ENCODE data around the gene SPTBN1. TPM values are rescaled to one million over a fixed set of nuclear protein-coding genes. Genes with fewer than 3 reads are reported as not detected.

Gene SPTBN1
- total RNA-seq, 2 experiments from 2014 or later = 87.0 to 88.3 TPM

DNA sequence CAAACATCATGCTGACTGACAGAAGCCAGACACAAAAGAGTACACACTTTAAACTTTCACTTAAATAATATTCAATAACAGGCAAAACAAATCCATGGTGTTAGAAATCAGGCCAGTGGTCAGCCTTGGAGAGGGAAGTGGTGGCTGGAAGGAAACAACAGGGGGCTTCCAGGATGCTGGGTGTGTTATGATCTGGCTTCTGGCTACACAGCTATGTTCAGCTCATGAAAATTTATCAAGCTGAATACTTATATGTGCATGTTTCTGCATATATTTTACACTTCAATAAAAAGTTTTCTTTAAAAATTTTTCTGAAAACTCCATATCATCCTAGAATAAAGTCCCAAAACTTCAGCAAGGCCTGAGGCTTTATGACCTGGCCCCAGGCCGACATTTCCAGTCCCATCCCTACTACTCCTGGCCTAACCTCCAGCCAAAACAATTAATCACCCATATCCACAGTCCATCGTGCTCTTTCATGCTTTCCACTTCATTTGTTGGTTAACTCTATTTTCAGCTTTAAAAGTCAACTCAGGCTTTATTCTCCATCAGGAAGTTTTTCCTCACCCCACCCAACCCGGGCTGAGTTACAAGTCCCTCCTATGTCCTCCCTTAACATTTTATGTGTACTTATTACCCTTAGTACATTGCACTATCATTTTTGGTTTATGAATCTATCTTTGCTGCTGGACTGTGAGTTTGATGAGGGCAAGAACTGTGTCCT is 27.9 kb upstream of the SPTBN1 start:
- H3K27ac Mint-ChIP-seq = no peak overlapping the region
- no peaks in the 10 kb centered on the region for H3K36me3 Mint-ChIP-seq
- no peaks in the 10 kb centered on the region for H3K27me3 Mint-ChIP-seq
- H3K9me3 Mint-ChIP-seq = no peaks in the 10 kb centered on the region
- no peak for DNase-seq
- no peak overlapping the region for H3K4me3 Mint-ChIP-seq
- H3K4me1 Mint-ChIP-seq = peaks cover 6% of the 10 kb centered on the region

DNA sequence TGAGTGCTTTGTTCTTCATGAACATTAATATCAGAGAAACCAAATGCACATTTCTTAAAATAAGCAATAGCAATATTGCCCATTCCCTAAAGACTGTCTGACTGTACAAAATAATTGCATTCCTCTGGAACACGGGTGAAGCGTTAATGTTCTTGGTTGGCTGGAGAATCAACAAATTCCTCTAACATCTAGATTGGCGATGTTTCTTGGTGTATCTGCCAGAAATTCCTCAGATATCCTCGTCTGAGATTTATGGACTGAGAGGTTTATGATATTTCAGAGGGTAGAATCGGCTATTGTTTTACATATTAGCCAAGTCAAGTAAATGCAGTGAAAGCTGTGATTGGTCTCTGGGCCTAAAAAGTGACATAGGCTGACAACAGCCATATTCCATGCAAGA is 27.1 kb upstream of the SPTBN1 start:
- no peak overlapping the region for H3K4me3 Mint-ChIP-seq
- H3K9me3 Mint-ChIP-seq = no peaks in the 10 kb centered on the region
- no peaks in the 10 kb centered on the region for H3K27me3 Mint-ChIP-seq
- H3K27ac Mint-ChIP-seq = no peak overlapping the region
- no peaks in the 10 kb centered on the region for H3K36me3 Mint-ChIP-seq
- peaks cover 6% of the 10 kb centered on the region for H3K4me1 Mint-ChIP-seq
- DNase-seq = no peak

DNA sequence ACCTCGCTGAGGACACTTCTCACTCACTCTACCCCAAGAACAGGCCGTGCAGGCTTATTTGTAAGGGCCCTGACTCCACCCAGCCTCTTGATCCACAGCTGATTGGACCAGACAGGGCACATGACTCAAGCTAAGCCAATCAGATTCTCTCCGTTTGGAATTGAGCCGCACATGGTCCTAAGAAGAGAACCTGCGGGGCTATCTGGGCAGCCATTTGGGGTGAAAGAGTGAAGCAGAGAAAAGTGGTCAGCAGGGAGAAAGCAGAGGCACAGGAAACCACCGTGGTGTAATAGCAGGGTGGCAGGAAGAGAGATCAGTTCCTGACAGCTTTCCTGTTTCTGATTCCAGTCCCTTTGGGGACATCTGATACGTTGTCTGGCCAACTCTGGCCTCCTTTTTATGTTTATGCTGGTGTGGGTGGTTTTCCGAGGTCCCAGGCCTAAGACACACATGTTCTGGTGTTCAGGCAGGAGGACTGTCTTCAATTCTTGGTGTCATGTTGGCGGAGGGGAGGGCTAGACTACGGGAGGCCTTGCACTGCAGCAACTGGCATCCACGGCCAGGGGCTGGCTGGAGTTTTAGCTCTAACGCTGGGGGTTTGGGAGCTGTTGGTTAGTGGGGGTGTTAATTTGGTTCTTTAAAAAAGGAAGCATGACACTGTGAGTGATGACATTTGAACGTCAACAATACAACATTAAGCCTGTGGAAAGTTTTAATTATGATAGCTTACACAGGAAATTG is 26.1 kb upstream of the SPTBN1 start:
- no peak for DNase-seq
- H3K27ac Mint-ChIP-seq = no peak overlapping the region

DNA sequence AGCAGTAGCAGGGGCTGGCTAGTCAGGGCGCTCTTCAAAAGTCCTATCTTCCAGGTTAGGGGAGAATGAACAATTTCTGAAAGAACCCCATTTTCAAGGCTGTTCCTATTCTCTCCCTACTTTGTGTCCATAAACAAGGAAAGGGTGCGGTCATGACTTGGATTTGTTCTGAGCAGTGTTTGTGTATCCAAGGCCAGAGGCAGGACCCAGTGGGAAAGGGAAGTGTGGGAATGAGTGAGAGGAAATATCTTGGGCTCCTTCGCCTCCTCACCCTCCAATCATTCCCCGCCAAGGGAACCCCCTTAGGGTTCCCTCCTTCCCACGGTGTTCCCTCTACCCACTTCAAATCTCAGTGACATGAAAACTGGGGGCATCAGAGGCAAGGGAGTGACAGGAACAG is 25.5 kb upstream of the SPTBN1 start:
- Mint-ChIP-seq H3K9me3 (no peaks in the 10 kb centered on the region), H3K36me3 (no peaks in the 10 kb centered on the region), H3K27me3 (no peaks in the 10 kb centered on the region), H3K4me1 (peaks cover 6% of the 10 kb centered on the region), H3K27ac (no peak overlapping the region), H3K4me3 (no peak overlapping the region)
- no peak for DNase-seq

More for the DNA sequence above, 26.1 kb upstream of the SPTBN1 start:
- no peak overlapping the region for H3K4me3 Mint-ChIP-seq
- peaks cover 6% of the 10 kb centered on the region for H3K4me1 Mint-ChIP-seq
- no peaks in the 10 kb centered on the region for H3K36me3 Mint-ChIP-seq
- no peaks in the 10 kb centered on the region for H3K9me3 Mint-ChIP-seq
- H3K27me3 Mint-ChIP-seq = no peaks in the 10 kb centered on the region

DNA sequence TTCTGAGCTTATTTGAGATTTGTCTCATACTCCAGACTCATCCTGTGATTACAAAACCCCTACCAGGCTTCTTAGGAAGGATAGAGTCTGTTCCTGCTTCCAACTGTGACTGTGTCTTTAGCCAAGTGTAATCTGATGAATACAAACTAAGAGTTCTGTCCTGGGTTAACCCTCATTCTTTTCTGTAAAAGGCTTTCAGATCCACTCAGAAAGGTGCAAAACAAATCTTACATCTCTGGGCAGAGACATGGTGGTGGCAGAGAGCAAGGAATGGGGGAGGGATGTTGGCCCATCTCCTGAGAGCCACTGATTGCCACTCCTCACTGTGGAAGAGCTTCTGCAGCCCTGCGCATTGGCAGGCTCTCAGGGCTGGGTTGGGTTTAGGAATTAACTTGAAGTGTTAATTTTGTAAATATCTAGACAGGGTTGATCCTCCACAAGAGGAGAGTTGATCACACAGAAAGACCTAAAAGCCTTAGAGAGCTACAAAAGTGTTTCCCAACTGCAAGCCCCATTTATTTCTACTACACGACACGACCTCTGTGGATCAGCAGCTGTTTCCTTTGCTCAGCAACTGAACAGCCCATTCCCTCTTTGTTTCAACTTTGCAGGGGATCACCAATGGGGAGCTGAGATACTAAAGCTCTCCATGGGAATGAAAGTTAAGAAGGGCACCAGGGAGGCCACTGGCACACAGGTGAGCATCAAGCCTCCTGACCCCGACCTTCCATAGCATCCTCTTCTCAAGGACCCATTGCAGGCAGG is 23.7 kb upstream of the SPTBN1 start:
- H3K36me3 Mint-ChIP-seq = no peaks in the 10 kb centered on the region
- no peak overlapping the region for H3K27ac Mint-ChIP-seq
- DNase-seq = no peak
- H3K4me1 Mint-ChIP-seq = peaks cover 6% of the 10 kb centered on the region
- no peak overlapping the region for H3K4me3 Mint-ChIP-seq
- no peaks in the 10 kb centered on the region for H3K27me3 Mint-ChIP-seq
- no peaks in the 10 kb centered on the region for H3K9me3 Mint-ChIP-seq

DNA sequence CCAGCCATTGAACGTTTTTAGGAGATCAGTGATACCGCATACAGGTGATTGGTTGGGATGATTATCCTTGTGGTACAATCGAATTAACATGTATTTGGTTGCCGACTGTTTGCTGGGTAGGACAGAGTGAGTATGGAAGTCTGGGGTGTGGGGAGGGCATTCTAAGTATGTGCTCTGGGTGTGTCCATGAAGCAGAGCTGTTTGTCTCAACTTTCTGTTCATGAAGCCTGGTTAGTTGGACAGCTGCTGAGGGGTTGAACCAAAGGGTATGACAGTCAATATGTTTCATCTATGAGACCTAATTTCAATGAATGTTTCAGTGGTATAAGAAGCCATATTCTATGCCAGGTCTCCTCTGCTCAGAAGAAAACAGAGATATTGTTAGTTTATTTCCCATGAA is 21.9 kb upstream of the SPTBN1 start:
- H3K36me3 Mint-ChIP-seq = no peaks in the 10 kb centered on the region
- peaks cover 6% of the 10 kb centered on the region for H3K4me1 Mint-ChIP-seq
- no peaks in the 10 kb centered on the region for H3K27me3 Mint-ChIP-seq
- H3K27ac Mint-ChIP-seq = no peak overlapping the region
- no peak for DNase-seq
- no peak overlapping the region for H3K4me3 Mint-ChIP-seq
- no peaks in the 10 kb centered on the region for H3K9me3 Mint-ChIP-seq

DNA sequence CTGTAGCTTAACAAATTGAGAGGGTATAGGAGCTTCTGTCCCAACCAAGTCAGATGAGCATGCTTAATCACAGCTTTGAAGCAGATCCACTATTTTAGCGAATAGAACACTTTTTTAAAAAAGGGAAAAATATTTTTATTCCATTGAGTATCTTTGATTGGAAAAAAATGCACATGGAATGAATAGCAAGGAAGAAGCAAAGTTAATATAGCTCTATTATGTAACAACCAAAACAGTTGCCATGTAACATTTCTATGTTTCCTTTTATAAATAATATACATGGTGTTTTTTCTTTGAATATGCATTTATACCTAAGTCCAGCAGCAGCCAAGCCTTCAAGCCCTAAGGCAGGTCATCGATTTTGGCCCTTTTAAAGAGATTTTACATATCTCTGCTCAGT is 21.4 kb upstream of the SPTBN1 start:
- Mint-ChIP-seq H3K27me3 (no peaks in the 10 kb centered on the region), H3K4me1 (peaks cover 6% of the 10 kb centered on the region), H3K36me3 (no peaks in the 10 kb centered on the region), H3K9me3 (no peaks in the 10 kb centered on the region), H3K27ac (no peak overlapping the region), H3K4me3 (no peak overlapping the region)
- no peak for DNase-seq

DNA sequence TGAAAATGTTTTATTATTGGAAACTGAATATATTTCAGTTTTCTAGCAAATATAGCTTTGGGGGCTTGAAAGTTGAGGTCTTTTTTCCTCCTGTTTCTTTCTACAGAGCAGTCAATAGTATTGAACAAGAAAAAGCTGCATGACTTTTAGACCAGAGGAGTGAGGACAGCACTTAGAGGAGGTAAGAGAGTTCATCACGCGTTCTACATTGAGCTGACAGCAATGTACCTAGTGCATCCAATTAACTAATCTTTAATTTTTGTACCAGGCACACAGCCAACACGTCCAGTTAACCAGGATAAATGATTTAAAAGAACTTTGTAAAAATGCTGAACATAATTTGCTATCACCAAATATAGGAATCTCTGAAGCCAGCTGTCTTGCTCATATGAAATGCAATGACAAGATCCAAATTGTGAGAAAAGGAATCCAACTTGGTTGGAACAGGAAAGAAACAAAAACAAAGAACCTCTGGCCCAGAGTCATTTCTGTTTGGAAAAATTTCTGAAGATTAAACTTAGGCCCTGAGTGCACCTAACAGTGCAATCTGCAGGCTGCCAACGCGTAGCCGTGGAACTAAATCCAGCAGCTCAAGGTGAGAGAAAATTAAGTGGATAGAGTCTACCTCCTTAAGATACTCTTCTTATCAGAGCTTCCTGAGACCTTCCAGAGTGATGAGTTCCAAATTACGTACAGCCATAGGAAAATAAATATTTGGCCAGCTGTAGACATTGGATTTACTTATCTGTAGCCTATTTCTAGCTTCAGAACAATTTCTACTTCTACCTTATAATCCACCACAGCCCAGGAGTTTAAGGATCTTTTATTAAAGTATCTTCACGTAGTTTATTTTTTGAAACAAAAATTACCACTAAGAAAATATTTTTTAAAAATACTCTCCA is 20.6 kb upstream of the SPTBN1 start:
- Mint-ChIP-seq H3K4me1 (no peaks in the 10 kb centered on the region), H3K9me3 (no peaks in the 10 kb centered on the region), H3K4me3 (no peak overlapping the region), H3K27me3 (no peaks in the 10 kb centered on the region), H3K27ac (no peak overlapping the region), H3K36me3 (no peaks in the 10 kb centered on the region)
- DNase-seq = no peak

GRCh38 chr2:54437588-54437987 is 18.5 kb upstream of the SPTBN1 start:
- no peak for DNase-seq
- Mint-ChIP-seq H3K27ac (no peak overlapping the region), H3K4me3 (no peak overlapping the region), H3K4me1 (no peaks in the 10 kb centered on the region), H3K27me3 (no peaks in the 10 kb centered on the region), H3K9me3 (no peaks in the 10 kb centered on the region), H3K36me3 (no peaks in the 10 kb centered on the region)

- DNase-seq = no peak
- no peak overlapping the region for H3K27ac Mint-ChIP-seq
- no peaks in the 10 kb centered on the region for H3K4me1 Mint-ChIP-seq
- no peaks in the 10 kb centered on the region for H3K27me3 Mint-ChIP-seq
- no peak overlapping the region for H3K4me3 Mint-ChIP-seq
- H3K36me3 Mint-ChIP-seq = no peaks in the 10 kb centered on the region
- no peaks in the 10 kb centered on the region for H3K9me3 Mint-ChIP-seq
Measured at GRCh38 chr2:54438271-54438670, 17.9 kb upstream of the SPTBN1 start.

GRCh38 chr2:54439582-54439981 is 16.5 kb upstream of the SPTBN1 start:
- DNase-seq = no peak
- Mint-ChIP-seq H3K27ac (no peak overlapping the region), H3K4me3 (no peak overlapping the region), H3K27me3 (no peaks in the 10 kb centered on the region), H3K4me1 (no peaks in the 10 kb centered on the region), H3K36me3 (no peaks in the 10 kb centered on the region), H3K9me3 (no peaks in the 10 kb centered on the region)

DNA sequence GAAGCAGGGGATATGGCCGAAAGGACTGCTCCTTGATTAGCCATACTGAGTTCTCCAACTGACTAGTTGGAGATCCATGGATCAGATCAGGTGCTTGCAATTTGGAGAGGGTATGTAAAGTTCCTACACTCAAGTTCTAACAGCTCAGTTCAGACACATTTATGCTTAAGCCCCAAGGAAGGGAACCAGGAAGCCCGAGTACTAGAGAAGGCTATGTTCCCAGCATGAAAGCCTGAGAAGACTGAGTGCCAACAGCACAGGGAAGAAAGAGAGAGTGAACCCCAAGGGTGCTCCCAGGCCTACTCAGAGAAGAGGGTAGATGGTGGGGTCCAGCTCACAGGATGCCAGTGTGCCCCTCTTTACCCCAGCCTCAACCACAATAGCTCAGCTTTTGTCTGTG is 16.1 kb upstream of the SPTBN1 start:
- Mint-ChIP-seq H3K9me3 (no peaks in the 10 kb centered on the region), H3K4me1 (no peaks in the 10 kb centered on the region), H3K27me3 (no peaks in the 10 kb centered on the region), H3K4me3 (no peak overlapping the region), H3K27ac (no peak overlapping the region), H3K36me3 (no peaks in the 10 kb centered on the region)
- no peak for DNase-seq

GRCh38 chr2:54444503-54444902 is 11.6 kb upstream of the SPTBN1 start:
- Mint-ChIP-seq H3K4me1 (no peaks in the 10 kb centered on the region), H3K27ac (no peak overlapping the region), H3K9me3 (no peaks in the 10 kb centered on the region), H3K4me3 (no peak overlapping the region), H3K36me3 (no peaks in the 10 kb centered on the region), H3K27me3 (no peaks in the 10 kb centered on the region)
- DNase-seq = no peak

GRCh38 chr2:54446122-54446521 is 10.0 kb upstream of the SPTBN1 start:
- Mint-ChIP-seq H3K27ac (no peak overlapping the region), H3K4me3 (no peak overlapping the region), H3K36me3 (no peaks in the 10 kb centered on the region), H3K9me3 (no peaks in the 10 kb centered on the region), H3K27me3 (no peaks in the 10 kb centered on the region), H3K4me1 (no peaks in the 10 kb centered on the region)
- no peak for DNase-seq

DNA sequence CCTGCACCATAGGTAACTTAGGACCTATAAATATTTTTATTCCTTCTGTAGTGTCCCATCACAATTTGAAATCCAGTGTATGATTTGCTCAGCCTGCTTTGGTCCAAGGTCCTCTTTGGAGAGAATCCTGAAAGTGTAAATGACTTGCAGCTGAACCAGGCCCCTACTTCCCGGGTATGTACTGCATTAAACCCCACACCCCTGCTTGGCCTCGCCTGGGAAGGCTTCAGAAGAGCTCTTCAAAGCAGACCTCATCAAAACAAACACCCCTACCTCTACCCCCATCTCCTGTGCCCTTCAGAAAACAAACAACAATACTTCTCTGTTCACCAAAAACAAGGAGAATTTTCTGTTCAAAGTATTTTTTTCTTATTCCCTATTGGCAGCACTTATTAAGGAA is 9.5 kb upstream of the SPTBN1 start:
- Mint-ChIP-seq H3K36me3 (no peaks in the 10 kb centered on the region), H3K9me3 (no peaks in the 10 kb centered on the region), H3K27ac (no peak overlapping the region), H3K4me1 (no peaks in the 10 kb centered on the region), H3K4me3 (no peak overlapping the region), H3K27me3 (no peaks in the 10 kb centered on the region)
- DNase-seq = no peak

All from activated naive CD8-positive, alpha-beta T cell treated with anti-CD3 and anti-CD28 coated beads for 36 hours (primary cell).